ENCODE results near the gene WNT8A.

DNA sequence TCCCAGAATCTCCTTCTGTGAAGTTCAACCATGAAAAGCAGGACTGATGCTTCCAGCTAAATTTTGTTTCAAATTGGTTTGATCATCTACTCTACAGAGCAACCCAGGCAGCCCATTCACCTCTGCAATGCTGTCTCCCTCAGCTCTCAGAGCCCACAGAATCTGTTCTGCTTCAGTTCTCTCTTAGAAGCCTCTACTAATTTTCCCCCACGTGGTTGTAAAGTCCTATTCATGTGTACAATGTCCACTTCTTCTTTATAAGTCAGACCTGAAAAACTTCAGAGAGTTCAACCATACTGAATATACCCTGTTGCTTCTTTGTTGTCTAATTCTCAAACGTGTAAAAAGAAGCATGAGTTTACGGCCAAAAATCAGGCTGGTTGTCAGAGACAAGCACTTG lies 29.6 kb upstream of the WNT8A start:
- TF ChIP-seq, protein P1, sequence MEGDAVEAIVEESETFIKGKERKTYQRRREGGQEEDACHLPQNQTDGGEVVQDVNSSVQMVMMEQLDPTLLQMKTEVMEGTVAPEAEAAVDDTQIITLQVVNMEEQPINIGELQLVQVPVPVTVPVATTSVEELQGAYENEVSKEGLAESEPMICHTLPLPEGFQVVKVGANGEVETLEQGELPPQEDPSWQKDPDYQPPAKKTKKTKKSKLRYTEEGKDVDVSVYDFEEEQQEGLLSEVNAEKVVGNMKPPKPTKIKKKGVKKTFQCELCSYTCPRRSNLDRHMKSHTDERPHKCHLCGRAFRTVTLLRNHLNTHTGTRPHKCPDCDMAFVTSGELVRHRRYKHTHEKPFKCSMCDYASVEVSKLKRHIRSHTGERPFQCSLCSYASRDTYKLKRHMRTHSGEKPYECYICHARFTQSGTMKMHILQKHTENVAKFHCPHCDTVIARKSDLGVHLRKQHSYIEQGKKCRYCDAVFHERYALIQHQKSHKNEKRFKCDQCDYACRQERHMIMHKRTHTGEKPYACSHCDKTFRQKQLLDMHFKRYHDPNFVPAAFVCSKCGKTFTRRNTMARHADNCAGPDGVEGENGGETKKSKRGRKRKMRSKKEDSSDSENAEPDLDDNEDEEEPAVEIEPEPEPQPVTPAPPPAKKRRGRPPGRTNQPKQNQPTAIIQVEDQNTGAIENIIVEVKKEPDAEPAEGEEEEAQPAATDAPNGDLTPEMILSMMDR (IDR thresholded peaks at IDR 0.05): no peak
- TF ChIP-seq POLR2A (IDR thresholded peaks at IDR 0.05): no peak
